ENCODE results near the gene ST8SIA1. TPM values are rescaled to one million over a fixed set of nuclear protein-coding genes. Genes with fewer than 3 reads are reported as not detected.

ST8SIA1 gene
- total RNA-seq, 6 experiments from 2014 or later = 0.16 to 0.37 (median 0.35) TPM; not detected in 3

Other genes starting within 250 kb of the ST8SIA1 start
- 10 to 100 TPM in 5 of 6 experiments, 1 to 10 TPM in 1; 8.5 to 15.1 (median 12.4) TPM for gene C2CD5, start 209.8 kb upstream of the ST8SIA1 start, total RNA-seq

All from right lobe of liver (tissue), 5 donors.